ENCODE data around the gene KRTAP4-4.
"Not testable (repeated sequence)": the region's sequence is repeated elsewhere in the genome, so short reads cannot be mapped to it uniquely, and the experiment has no call there.

The KRTAP4-4 gene

GRCh38 chr17:41160648-41161047, at the start of gene KRTAP4-4:
TSS of gene KRTAP4-4 (minus strand) at chr17:41160748. CDS start at chr17:41160691, 57 bp downstream.
- DNase-seq, result no peak

GRCh38 chr17:41199421-41200078, 39.0 kb upstream of the KRTAP4-4 start:
- no peak for DNase-seq

GRCh38 chr17:41196068-41196467, 35.5 kb upstream of the KRTAP4-4 start:
- no peak for DNase-seq

- DNase-seq, result no peak
Measured at GRCh38 chr17:41190328-41190727, 29.8 kb upstream of the KRTAP4-4 start.

GRCh38 chr17:41189837-41190318, 29.3 kb upstream of the KRTAP4-4 start, which contains the start of gene KRTAP9-1:
TSS of gene KRTAP9-1 (plus strand) at chr17:41189887. CDS start at chr17:41189887, 0 bp downstream.
- DNase-seq, result not testable (repeated sequence)

- no peak for DNase-seq
Measured at GRCh38 chr17:41186872-41187271, 26.3 kb upstream of the KRTAP4-4 start.

- no peak for DNase-seq
Measured at GRCh38 chr17:41185001-41185400, 24.5 kb upstream of the KRTAP4-4 start.

- no peak for DNase-seq
Measured at GRCh38 chr17:41184480-41184961, 24.0 kb upstream of the KRTAP4-4 start, which contains the start of gene KRTAP4-1. TSS of gene KRTAP4-1 (minus strand) at chr17:41184911. CDS start at chr17:41184854, 57 bp downstream.

- no peak for DNase-seq
Measured at GRCh38 chr17:41178843-41179616, 18.5 kb upstream of the KRTAP4-4 start.

GRCh38 chr17:41178341-41178740, 17.8 kb upstream of the KRTAP4-4 start:
- DNase-seq, result no peak

- no peak for DNase-seq
Measured at GRCh38 chr17:41177727-41178271, 17.3 kb upstream of the KRTAP4-4 start, which contains the start of gene KRTAP4-2. TSS of gene KRTAP4-2 (minus strand) at chr17:41178221. CDS start at chr17:41178164, 57 bp downstream.

GRCh38 chr17:41176744-41177387, 16.3 kb upstream of the KRTAP4-4 start:
- DNase-seq, result no peak

- no peak for DNase-seq
Measured at GRCh38 chr17:41171886-41172285, 11.3 kb upstream of the KRTAP4-4 start.

- DNase-seq, result no peak
Measured at GRCh38 chr17:41168121-41168520, 7.6 kb upstream of the KRTAP4-4 start, which contains the start of gene KRTAP4-3. TSS of gene KRTAP4-3 (minus strand) at chr17:41168221. CDS start at chr17:41168172, 49 bp downstream.

GRCh38 chr17:41167561-41167960, 7.0 kb upstream of the KRTAP4-4 start:
- no peak for DNase-seq

- DNase-seq, result no peak
Measured at GRCh38 chr17:41163828-41164227, 3.3 kb upstream of the KRTAP4-4 start.

- DNase-seq, result not testable (repeated sequence)
Measured at GRCh38 chr17:41160190-41160589, 358 bp downstream of the KRTAP4-4 start.

GRCh38 chr17:41153856-41154255, 6.7 kb downstream of the KRTAP4-4 start:
- DNase-seq, result no peak

GRCh38 chr17:41151525-41151924, 9.0 kb downstream of the KRTAP4-4 start:
- no peak for DNase-seq

GRCh38 chr17:41150026-41150425, 10.5 kb downstream of the KRTAP4-4 start:
- no peak for DNase-seq

GRCh38 chr17:41149652-41149985, 10.9 kb downstream of the KRTAP4-4 start, which contains the start of gene KRTAP4-5:
TSS of gene KRTAP4-5 (minus strand) at chr17:41149825. CDS start at chr17:41149767, 58 bp downstream.
- DNase-seq, result no peak

GRCh38 chr17:41148971-41149651, 11.4 kb downstream of the KRTAP4-4 start:
- DNase-seq, result not testable (repeated sequence)

All from activated gamma-delta T cell treated with Interleukin-2 at 50 U/mL for 16 hours (primary cell).